Neural cell (in vitro differentiated cells): Measurements from ENCODE around the gene THBS2. TPM values are rescaled to one million over a fixed set of nuclear protein-coding genes. Genes with fewer than 3 reads are reported as not detected.

Experiments used
- H2AFZ ChIP-seq: fragments of 200-600, 300-800 bp; sonication (generic), shearing (Covaris generic); 2 replicates; pipeline ENCODE4 v1.6.0; 2014; ENCODE audit warnings: low read depth, mild to moderate bottlenecking, antibody characterized with exemption, low read length, moderate library complexity
- H3F3A ChIP-seq: fragments of 200-600 bp; shearing (Covaris generic); 2 replicates; pipeline ENCODE4 v1.6.1; 2016; ENCODE audit warnings: mild to moderate bottlenecking, moderate library complexity, mixed read lengths, antibody characterized with exemption, low read length; ENCODE audit not compliant: insufficient read depth, poor library complexity, severe bottlenecking
- H3K27ac ChIP-seq: fragments of 200-600, 300-800 bp; sonication (generic), shearing (Covaris generic); 2 replicates; pipeline ENCODE4 v1.5.1; 2014; ENCODE audit warnings: mild to moderate bottlenecking, low read length, moderate library complexity
- H3K27me3 ChIP-seq: fragments of 300-800, 200-600 bp; sonication (generic), shearing (Covaris generic); 2 replicates; pipeline ENCODE4 v1.6.0; 2014; ENCODE audit warnings: mild to moderate bottlenecking, low read depth, low read length, moderate library complexity; ENCODE audit not compliant: insufficient read depth
- H3K36me3 ChIP-seq: fragments of 300-800, 200-600 bp; sonication (generic), shearing (Covaris generic); 2 replicates; pipeline ENCODE4 v1.5.1; 2014; ENCODE audit warnings: mild to moderate bottlenecking, antibody characterized with exemption, low read length, moderate library complexity; ENCODE audit not compliant: insufficient read depth
- H3K4me2 ChIP-seq: fragments of 300-800, 200-600 bp; sonication (generic), shearing (Covaris generic); 2 replicates; pipeline ENCODE4 v1.6.0; 2014; ENCODE audit warnings: mild to moderate bottlenecking, low read length
- H3K4me3 ChIP-seq: fragments of 300-800, 200-600 bp; sonication (generic), shearing (Covaris generic); 2 replicates; pipeline ENCODE4 v1.5.1; 2014; ENCODE audit warnings: mild to moderate bottlenecking, low read length, moderate library complexity
- H3K79me2 ChIP-seq: fragments of 200-600 bp; shearing (Covaris generic); replicated peaks from 2 replicates; pipeline ENCODE4 v1.6.0; 2014; ENCODE audit warnings: mild to moderate bottlenecking, low read length, moderate library complexity; ENCODE audit not compliant: insufficient read depth
- H3K9ac ChIP-seq: fragments of 300-800, 200-600 bp; sonication (generic), shearing (Covaris generic); 2 replicates; pipeline ENCODE4 v1.6.1; 2016; ENCODE audit warnings: mild to moderate bottlenecking, low read length, mixed read lengths
- H3K9me2 ChIP-seq: fragments of 200-600 bp; shearing (Covaris generic); 2 replicates; pipeline ENCODE4 v1.6.1; 2016; ENCODE audit warnings: mild to moderate bottlenecking, low read length, mixed read lengths; ENCODE audit not compliant: insufficient read depth
- H3K9me3 ChIP-seq: fragments of 200-600, 300-800 bp; sonication (generic), shearing (Covaris generic); 2 replicates; pipeline ENCODE4 v1.6.1; 2016; ENCODE audit warnings: mild to moderate bottlenecking, mixed run types, low read length, moderate library complexity, mixed read lengths
- H4K20me1 ChIP-seq: fragments of 200-600 bp; shearing (Covaris generic); 2 replicates; pipeline ENCODE4 v1.6.1; 2016; ENCODE audit warnings: mild to moderate bottlenecking, mixed run types; ENCODE audit not compliant: insufficient read depth
- EP300 ChIP-seq: fragments of 450-650 bp; conservative IDR thresholded peaks from 2 replicates; pipeline ENCODE4 v1.6.1; 2014; ENCODE audit warnings: antibody characterized with exemption, mild to moderate bottlenecking, moderate library complexity; ENCODE audit not compliant: poor library complexity, severe bottlenecking
- EZH2 ChIP-seq: fragments of 200-600, 300-800 bp; shearing (Covaris generic), sonication (generic); IDR thresholded peaks from 2 replicates; pipeline ENCODE4 v1.6.1; 2014; ENCODE audit warnings: antibody characterized with exemption, low read length, borderline replicate concordance, mild to moderate bottlenecking; ENCODE audit not compliant: insufficient read depth, poor library complexity, severe bottlenecking
- MXI1 ChIP-seq: fragments of 450-650 bp; conservative IDR thresholded peaks from 2 replicates; pipeline ENCODE4 v1.6.1; 2014; ENCODE audit warnings: antibody characterized with exemption, mild to moderate bottlenecking; ENCODE audit not compliant: poor library complexity, severe bottlenecking
- POLR2AphosphoS5 ChIP-seq: IDR thresholded peaks from 2 replicates; pipeline ENCODE4 v1.6.1; 2012
- RAD21 ChIP-seq: fragments of 450-650 bp; conservative IDR thresholded peaks from 2 replicates; pipeline ENCODE4 v1.6.1; 2014; ENCODE audit warnings: antibody characterized with exemption, mild to moderate bottlenecking, moderate library complexity
- SMC3 ChIP-seq: fragments of 450-650 bp; conservative IDR thresholded peaks from 2 replicates; pipeline ENCODE4 v1.6.1; 2014; ENCODE audit warnings: antibody characterized with exemption, mild to moderate bottlenecking, moderate library complexity; ENCODE audit not compliant: poor library complexity
- TAF1 ChIP-seq: IDR thresholded peaks from 2 replicates; pipeline ENCODE4 v1.6.1; 2012; ENCODE audit warnings: low read depth
- polyA plus RNA-seq: library from polyadenylated mRNA; depleted of rRNA; stranded (reverse); fragments of >200 nt; gene quantifications from 2 replicates; pipeline ENCODE4 v1.2.3, GENCODE V29; 2014
- TF ChIP-seq, protein P1 (sequence below): IDR thresholded peaks from 2 replicates; pipeline ENCODE4 v1.6.1; 2012; ENCODE audit warnings: borderline replicate concordance
- TF ChIP-seq, protein P2 (sequence below): fragments of 450-650 bp; IDR thresholded peaks from 2 replicates; pipeline ENCODE4 v1.5.1; 2014; ENCODE audit warnings: antibody characterized with exemption, mild to moderate bottlenecking, moderate library complexity; ENCODE audit not compliant: poor library complexity, severe bottlenecking

Gene THBS2
- polyA plus RNA-seq, 1 donor from 2014 or later = 0.88 TPM

- Histone ChIP-seq H3K79me2 (no peaks in the 10 kb centered on the region), H2AFZ (no peak overlapping the region), H3K36me3 (no peaks in the 10 kb centered on the region), H3K9me2 (no peaks in the 10 kb centered on the region), H3K27ac (no peak overlapping the region), H3F3A (no peaks in the 10 kb centered on the region), H3K4me2 (no peak overlapping the region), H3K4me3 (no peak overlapping the region), H3K9ac (no peak overlapping the region), H4K20me1 (no peaks in the 10 kb centered on the region), H3K27me3 (no peaks in the 10 kb centered on the region), H3K9me3 (no peaks in the 10 kb centered on the region)
- TF ChIP-seq MXI1 = no peak
- no peak for TF ChIP-seq SMC3
- TF ChIP-seq, protein P1, sequence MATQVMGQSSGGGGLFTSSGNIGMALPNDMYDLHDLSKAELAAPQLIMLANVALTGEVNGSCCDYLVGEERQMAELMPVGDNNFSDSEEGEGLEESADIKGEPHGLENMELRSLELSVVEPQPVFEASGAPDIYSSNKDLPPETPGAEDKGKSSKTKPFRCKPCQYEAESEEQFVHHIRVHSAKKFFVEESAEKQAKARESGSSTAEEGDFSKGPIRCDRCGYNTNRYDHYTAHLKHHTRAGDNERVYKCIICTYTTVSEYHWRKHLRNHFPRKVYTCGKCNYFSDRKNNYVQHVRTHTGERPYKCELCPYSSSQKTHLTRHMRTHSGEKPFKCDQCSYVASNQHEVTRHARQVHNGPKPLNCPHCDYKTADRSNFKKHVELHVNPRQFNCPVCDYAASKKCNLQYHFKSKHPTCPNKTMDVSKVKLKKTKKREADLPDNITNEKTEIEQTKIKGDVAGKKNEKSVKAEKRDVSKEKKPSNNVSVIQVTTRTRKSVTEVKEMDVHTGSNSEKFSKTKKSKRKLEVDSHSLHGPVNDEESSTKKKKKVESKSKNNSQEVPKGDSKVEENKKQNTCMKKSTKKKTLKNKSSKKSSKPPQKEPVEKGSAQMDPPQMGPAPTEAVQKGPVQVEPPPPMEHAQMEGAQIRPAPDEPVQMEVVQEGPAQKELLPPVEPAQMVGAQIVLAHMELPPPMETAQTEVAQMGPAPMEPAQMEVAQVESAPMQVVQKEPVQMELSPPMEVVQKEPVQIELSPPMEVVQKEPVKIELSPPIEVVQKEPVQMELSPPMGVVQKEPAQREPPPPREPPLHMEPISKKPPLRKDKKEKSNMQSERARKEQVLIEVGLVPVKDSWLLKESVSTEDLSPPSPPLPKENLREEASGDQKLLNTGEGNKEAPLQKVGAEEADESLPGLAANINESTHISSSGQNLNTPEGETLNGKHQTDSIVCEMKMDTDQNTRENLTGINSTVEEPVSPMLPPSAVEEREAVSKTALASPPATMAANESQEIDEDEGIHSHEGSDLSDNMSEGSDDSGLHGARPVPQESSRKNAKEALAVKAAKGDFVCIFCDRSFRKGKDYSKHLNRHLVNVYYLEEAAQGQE = no peak
- no peak for TF ChIP-seq EP300
Measured at GRCh38 chr6:169210611-169211010, 43.0 kb downstream of the THBS2 start.

DNA sequence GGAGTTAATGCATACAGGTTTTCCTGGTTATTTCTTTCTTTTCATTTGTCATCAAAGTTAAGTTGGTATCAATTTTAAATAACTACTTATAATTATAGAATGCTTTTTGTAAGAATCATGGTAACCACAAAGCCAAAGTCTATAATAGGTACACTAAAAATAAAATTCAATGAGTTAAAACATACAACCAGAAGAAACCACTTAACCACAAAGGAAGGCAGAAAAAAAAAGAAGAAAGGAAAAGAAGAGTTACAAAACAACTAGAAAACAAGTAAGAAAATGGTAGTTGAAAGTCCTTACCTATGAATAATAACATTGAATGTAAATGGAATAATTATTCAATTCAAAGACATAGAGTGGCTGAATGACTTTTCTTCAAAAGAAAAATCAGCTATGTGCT is 45.6 kb downstream of the THBS2 start:
- H3K9ac ChIP-seq = no peak overlapping the region
- no peaks in the 10 kb centered on the region for H3K9me3 ChIP-seq
- TF ChIP-seq MXI1 (no peak), POLR2AphosphoS5 (no peak), EP300 (no peak), RAD21 (no peak)
- TF ChIP-seq, protein P1 = no peak
- no peak overlapping the region for H3K27ac ChIP-seq
- H3K9me2 ChIP-seq = no peaks in the 10 kb centered on the region
- no peaks in the 10 kb centered on the region for H3F3A ChIP-seq
- no peaks in the 10 kb centered on the region for H3K79me2 ChIP-seq
- no peaks in the 10 kb centered on the region for H4K20me1 ChIP-seq
- H3K4me2 ChIP-seq = no peak overlapping the region
- H3K36me3 ChIP-seq = no peaks in the 10 kb centered on the region
- no peak overlapping the region for H3K4me3 ChIP-seq
- no peaks in the 10 kb centered on the region for H3K27me3 ChIP-seq
- no peak overlapping the region for H2AFZ ChIP-seq

DNA sequence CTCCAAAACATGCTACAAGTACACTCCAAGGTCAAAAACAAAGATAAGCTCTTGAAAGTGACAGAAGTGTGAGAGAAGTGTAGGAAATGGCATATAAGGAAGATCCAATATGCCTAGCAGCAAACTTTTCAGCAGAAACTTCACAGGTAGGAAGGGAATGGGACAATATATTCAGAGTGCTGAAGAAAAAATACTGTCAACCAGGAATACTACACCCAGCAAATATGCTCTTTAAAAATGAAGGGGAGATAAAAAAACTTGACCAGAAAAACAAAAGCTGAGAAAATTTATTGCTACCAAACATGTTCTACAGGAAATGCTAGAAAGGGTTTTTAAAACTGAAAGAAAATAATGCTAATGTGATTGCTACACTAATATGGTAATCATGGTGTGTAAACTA is 46.2 kb downstream of the THBS2 start:
- H3K79me2 ChIP-seq = no peaks in the 10 kb centered on the region
- H3K9me3 ChIP-seq = no peaks in the 10 kb centered on the region
- no peak overlapping the region for H2AFZ ChIP-seq
- no peaks in the 10 kb centered on the region for H3K27me3 ChIP-seq
- no peaks in the 10 kb centered on the region for H3K9me2 ChIP-seq
- no peaks in the 10 kb centered on the region for H3F3A ChIP-seq
- H4K20me1 ChIP-seq = no peaks in the 10 kb centered on the region
- H3K9ac ChIP-seq = no peak overlapping the region
- TF ChIP-seq RAD21 (no peak), SMC3 (no peak), TAF1 (no peak), EP300 (no peak), MXI1 (no peak), EZH2 (no peak), POLR2AphosphoS5 (no peak)
- TF ChIP-seq, protein P1 = no peak
- TF ChIP-seq, protein P2, sequence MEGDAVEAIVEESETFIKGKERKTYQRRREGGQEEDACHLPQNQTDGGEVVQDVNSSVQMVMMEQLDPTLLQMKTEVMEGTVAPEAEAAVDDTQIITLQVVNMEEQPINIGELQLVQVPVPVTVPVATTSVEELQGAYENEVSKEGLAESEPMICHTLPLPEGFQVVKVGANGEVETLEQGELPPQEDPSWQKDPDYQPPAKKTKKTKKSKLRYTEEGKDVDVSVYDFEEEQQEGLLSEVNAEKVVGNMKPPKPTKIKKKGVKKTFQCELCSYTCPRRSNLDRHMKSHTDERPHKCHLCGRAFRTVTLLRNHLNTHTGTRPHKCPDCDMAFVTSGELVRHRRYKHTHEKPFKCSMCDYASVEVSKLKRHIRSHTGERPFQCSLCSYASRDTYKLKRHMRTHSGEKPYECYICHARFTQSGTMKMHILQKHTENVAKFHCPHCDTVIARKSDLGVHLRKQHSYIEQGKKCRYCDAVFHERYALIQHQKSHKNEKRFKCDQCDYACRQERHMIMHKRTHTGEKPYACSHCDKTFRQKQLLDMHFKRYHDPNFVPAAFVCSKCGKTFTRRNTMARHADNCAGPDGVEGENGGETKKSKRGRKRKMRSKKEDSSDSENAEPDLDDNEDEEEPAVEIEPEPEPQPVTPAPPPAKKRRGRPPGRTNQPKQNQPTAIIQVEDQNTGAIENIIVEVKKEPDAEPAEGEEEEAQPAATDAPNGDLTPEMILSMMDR = no peak
- H3K36me3 ChIP-seq = no peaks in the 10 kb centered on the region
- H3K4me3 ChIP-seq = no peak overlapping the region
- no peak overlapping the region for H3K4me2 ChIP-seq
- no peak overlapping the region for H3K27ac ChIP-seq
